NCI-H1105 (cell line): ENCODE data around the gene CXCR5.

Experiments
- DNase-seq: peaks from one replicate; lab custom pipeline; 2025; lab: John Stamatoyannopoulos, UW

The CXCR5 gene

GRCh38 chr11:118912742-118913410 lies 29.2 kb downstream of the CXCR5 start:
- no peak for DNase-seq

- DNase-seq = no peak
These were observed 29.9 kb downstream of the CXCR5 start for GRCh38 chr11:118913411-118914125.

GRCh38 chr11:118914178-118914918 lies 30.7 kb downstream of the CXCR5 start:
- DNase-seq = no peak

GRCh38 chr11:118914987-118915386 lies 31.3 kb downstream of the CXCR5 start:
- DNase-seq = no peak

DNA sequence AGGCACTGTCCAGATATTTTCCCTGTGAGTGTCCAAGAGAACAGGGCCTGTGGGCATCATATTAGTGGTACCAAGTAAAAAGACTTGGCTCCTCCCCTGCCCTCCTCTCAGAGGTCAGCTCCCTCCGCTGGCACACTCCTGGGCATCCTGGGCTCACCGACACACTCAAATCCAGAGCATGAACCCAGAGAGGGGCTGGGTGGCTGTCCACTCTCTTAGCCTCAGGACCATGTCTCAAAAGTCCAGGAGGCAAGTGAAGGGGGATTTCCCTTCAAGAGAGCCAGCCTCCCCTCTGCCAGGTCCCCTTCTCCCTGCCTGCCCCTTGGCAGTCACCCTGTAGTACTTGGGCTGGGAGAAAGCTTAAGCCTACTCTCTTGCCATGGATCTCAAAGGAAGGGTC lies 31.7 kb downstream of the CXCR5 start:
- DNase-seq = no peak

- no peak for DNase-seq
These were observed 32.5 kb downstream of the CXCR5 start for GRCh38 chr11:118915941-118916841.

- DNase-seq = no peak
These were observed 33.2 kb downstream of the CXCR5 start for GRCh38 chr11:118916842-118917388.

DNA sequence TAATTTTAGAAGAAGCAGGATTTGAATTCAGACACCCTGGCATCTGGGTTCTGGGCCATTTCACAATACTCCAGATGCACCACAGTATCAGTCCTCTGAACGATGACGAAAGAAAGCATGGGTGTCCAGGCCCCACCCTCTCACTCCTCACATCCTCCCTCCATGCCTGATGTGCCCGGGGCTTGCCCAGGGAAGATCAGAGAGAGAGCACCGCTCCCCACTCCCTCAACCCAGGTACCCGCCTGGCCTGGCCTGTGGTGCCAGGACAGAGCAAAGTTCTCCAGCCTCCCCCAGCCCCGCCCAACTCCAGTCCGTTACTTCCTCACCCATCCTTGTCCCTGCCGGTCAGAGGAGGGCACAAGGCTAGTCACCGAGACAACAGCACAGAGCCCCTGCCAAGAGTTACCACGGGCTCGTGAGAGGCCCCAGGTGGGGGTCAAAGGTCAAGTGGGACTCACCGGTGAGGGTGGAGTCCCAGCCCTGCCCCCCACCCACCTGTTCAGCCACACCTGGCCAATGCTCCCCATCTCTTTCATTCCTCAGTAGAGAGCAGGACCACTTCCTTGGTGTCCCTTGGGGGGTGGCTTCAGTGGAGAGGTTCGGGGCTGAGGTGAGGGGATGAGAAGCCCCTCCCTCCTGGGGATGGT lies 33.9 kb downstream of the CXCR5 start:
- peak; percentile 27 for DNase-seq

GRCh38 chr11:118918128-118918685 lies 34.5 kb downstream of the CXCR5 start:
- DNase-seq = no peak

DNA sequence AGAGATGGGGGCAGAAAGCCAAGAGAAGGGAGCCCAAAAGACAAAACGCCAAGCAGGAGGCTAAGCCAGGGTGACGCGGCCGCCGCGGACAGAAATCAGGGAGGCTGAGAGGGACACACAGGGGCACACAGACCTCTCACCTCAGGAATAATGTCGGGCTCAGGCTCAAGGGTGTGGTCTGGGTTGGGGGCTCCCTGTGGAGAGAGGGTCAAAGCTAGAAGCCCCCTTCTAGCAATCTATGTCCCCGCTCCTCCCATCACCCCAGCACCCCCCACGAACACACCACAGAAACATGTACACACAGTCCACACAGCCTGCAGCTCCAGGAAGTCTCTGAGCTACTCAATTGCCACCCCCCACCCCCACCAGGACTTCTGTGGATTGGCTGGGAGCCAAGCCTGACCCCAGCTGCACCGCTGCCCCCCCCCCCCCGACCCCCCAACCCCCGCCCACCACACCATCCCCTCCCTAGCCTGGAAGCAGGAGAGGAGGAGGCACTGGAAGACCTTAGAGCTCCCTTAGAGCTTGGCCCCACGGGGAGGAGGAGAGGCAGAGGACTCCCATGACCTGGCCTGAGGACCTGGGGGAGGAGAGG lies 35.1 kb downstream of the CXCR5 start:
- no peak for DNase-seq

GRCh38 chr11:118921121-118921928 lies 37.6 kb downstream of the CXCR5 start:
- no peak for DNase-seq

DNA sequence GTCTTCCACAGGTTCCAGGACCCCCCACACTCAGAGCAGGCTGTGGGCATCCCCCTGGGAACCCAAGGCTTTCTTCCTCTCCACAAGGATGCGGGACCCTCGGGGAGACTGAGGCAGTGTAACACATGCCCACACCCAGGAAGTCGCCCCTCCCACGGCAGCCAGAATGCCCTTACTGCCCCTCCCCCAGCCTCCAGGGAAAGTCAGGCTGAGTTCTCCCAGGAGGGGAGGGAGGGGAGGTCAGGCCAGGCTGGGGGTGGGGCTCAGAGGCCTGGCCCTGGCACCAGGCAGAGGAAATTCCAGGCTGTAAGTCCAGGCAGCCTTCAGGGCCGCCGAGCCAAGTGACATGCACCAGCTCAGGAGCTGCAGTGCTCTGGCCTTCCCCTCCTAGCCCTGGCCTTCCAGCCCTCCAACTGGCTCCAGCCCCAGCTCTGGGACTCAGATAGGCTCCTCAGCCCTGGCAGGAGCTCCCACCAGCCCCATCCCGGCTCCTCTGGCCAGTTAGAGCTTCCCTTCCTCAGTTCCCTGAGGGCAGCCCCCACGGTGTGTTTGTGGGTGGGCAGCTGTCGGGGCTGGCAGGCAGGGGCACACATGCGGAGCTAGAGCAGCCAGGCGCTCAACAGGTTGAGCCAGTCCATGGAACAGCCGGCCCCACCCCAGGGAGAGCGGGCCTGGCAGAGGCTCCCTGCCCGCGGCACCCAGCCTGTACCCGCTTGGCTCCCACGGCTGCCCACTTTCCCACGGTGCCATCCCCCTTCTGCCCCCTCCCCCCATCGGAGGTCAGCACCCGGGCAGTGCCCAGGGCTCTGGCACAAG lies 38.4 kb downstream of the CXCR5 start:
- no peak for DNase-seq

DNA sequence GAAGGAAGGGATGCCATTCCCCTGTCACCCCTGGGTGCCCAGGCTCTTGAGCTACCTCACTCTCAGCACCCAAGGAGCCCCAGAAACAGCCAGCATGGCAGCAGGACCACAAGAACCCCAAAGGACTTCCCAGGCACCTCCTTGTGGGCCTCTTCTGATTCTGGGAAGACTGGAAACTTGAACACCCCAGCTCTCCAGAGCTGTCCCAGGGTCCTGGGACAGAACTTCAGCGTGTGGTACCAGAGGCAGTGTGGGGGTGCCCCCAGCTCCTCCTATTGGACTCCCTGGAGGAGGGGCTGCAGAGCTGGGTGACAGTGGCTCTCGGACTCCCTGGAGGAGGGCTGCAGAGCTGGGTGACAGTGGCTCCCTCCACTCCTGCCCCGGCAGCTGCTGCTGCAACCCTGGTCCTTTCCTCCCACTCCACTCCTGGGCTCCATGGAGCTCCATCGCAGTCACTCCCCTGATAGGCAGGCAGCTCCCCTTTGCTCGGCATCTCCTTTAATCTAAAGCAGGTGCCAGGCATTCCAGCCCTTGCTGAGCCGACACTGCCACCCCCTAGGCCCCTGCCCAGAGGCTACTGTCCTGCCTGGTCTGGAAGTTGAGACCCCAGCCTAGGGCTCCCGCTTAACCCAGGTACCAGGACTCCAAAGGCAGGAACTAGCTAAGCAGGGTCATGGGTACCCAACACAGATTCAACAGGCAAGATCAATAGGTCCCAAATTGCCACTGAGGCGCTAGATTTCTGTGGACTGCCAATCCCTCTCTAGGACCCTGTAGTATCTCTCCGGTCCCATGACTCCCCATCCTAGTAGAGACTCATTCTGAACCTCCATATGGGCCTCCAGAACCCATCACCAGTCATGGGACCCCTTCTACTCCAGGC lies 39.3 kb downstream of the CXCR5 start:
- no peak for DNase-seq

GRCh38 chr11:118923721-118924587 lies 40.3 kb downstream of the CXCR5 start:
- no peak for DNase-seq

GRCh38 chr11:118924591-118925585 lies 41.2 kb downstream of the CXCR5 start:
- DNase-seq = peak; percentile 61
